ENCODE measurements around the gene REC8. TPM values are rescaled to one million over a fixed set of nuclear protein-coding genes. Genes with fewer than 3 reads are reported as not detected.

Gene REC8
- total and polyA plus RNA-seq, 2 of the 13 experiments (the other 11 are each of a cell fraction or from before 2014, with no cell fraction given): 3.4 to 14.7 TPM

GRCh38 chr14:24212924-24213865 lies 41.3 kb downstream of the REC8 start, which contains the start of gene CHMP4A (continued):
- TF ChIP-seq ZBTB1 (CRISPR knock-in tag; IDR thresholded peaks at IDR 0.05; ENCODE audit: borderline replicate concordance) (peak; percentile 71; the same call in 1 of the 2 replicates), ZNF232 (CRISPR knock-in tag; IDR thresholded peaks at IDR 0.05; ENCODE audit: borderline replicate concordance) (peak; percentile 98), POLR2AphosphoS5 (IDR thresholded peaks at IDR 0.05; ENCODE audit: low read depth, low read length) (peak; percentile 99), ATM (IDR thresholded peaks at IDR 0.05; ENCODE audit: borderline replicate concordance) (no peak), ATF7 (IDR thresholded peaks at IDR 0.05) (no peak), ATF7 (CRISPR knock-in tag; IDR thresholded peaks at IDR 0.05) (peak; percentile 85), ELF4 (CRISPR knock-in tag; IDR thresholded peaks at IDR 0.05; ENCODE audit: borderline replicate concordance) (peak; percentile 97; the same call in 1 of the 2 replicates), KLF12 (CRISPR knock-in tag; IDR thresholded peaks at IDR 0.05; ENCODE audit: borderline replicate concordance) (peak; percentile 99), ZNF513 (CRISPR knock-in tag; conservative IDR thresholded peaks at IDR 0.05) (peak; percentile 86; the same call in 1 of the 2 replicates), NCOR1 (IDR thresholded peaks at IDR 0.05; ENCODE audit: borderline replicate concordance, low read length) (peak; percentile 74; the same call in 1 of the 2 replicates), CC2D1A (CRISPR knock-in tag; IDR thresholded peaks at IDR 0.05) (peak; percentile 90; the same call in 1 of the 2 replicates), PBX2 (CRISPR knock-in tag; IDR thresholded peaks at IDR 0.05) (no peak), ZNF564 (CRISPR knock-in tag; IDR thresholded peaks at IDR 0.05) (no peak), GPN1 (CRISPR knock-in tag; IDR thresholded peaks at IDR 0.05; ENCODE audit: borderline replicate concordance) (no peak; the same call in 1 of the 2 replicates), ATF4 (CRISPR knock-in tag; IDR thresholded peaks at IDR 0.05) (peak in 1 of 2 experiments; percentile 11; a peak in 1 of 4 replicates), ZNF362 (CRISPR knock-in tag; IDR thresholded peaks at IDR 0.05; ENCODE audit: borderline replicate concordance) (peak; percentile 77; the same call in 1 of the 2 replicates), CHCHD3 (CRISPR knock-in tag; IDR thresholded peaks at IDR 0.05) (peak; percentile 97), ADNP (CRISPR knock-in tag; IDR thresholded peaks at IDR 0.05) (no peak), RBAK (CRISPR knock-in tag; IDR thresholded peaks at IDR 0.05) (peak; percentile 60), MEIS2 (CRISPR knock-in tag; IDR thresholded peaks at IDR 0.05) (peak; percentile 96), ZNF839 (CRISPR knock-in tag; IDR thresholded peaks at IDR 0.05; ENCODE audit: borderline replicate concordance) (peak; percentile 99)

Measured in HepG2 (cell line).